Transverse colon (tissue), 4 donors: Measurements from ENCODE around the gene NKAIN2.

Experiments used
- CTCF ChIP-seq, 5 experiments: fragments of 200-600 bp in 3 of 5; fragments of 450-650 bp in 2 of 5; sonication (generic) in 3 of 5; IDR thresholded peaks; 1 replicate in 2 of 5; 2 replicates in 3 of 5; pipeline ENCODE4 v1.5.1; 2016 to 2017; ENCODE audit warnings: antibody characterized with exemption in 5 of 5, inconsistent platforms in 3 of 5, mild to moderate bottlenecking in 2 of 5, moderate library complexity in 1 of 5
- POLR2A ChIP-seq: fragments of 450-650 bp; IDR thresholded peaks from one replicate; pipeline ENCODE4 v1.6.1; 2016; ENCODE audit warnings: antibody characterized with exemption, mild to moderate bottlenecking, moderate library complexity
- POLR2AphosphoS5 ChIP-seq, 3 donors: sonication (generic); formaldehyde crosslinking; IDR thresholded peaks; one replicate each; pipeline ENCODE4 v1.6.1; 2016; ENCODE audit warnings: antibody characterized with exemption in 3 of 3

- TF ChIP-seq POLR2AphosphoS5 (IDR thresholded peaks at IDR 0.05) (no peak), CTCF (IDR thresholded peaks at IDR 0.05) (no peak), POLR2A (no peak)
Observed at GRCh38 chr6:124755321-124755720, 951.7 kb downstream of the NKAIN2 start.
